GM18499 (cell line): ENCODE results near the gene PPFIBP1.

ENCODE experiments used
- ATAC-seq: cut with Tn5 transposase; IDR thresholded peaks from one replicate; pipeline ENCODE4 v1.9.1; 2021; ENCODE audit warnings: moderate number of reproducible peaks; ENCODE audit not compliant: insufficient read depth, unreplicated experiment

Gene PPFIBP1

GRCh38 chr12:27689558-27690180 lies 165.7 kb downstream of the PPFIBP1 start:
- ATAC-seq, result no peak

GRCh38 chr12:27693403-27693802 lies 169.4 kb downstream of the PPFIBP1 start:
- no peak for ATAC-seq

- no peak for ATAC-seq
These were observed 171.7 kb downstream of the PPFIBP1 start for GRCh38 chr12:27695556-27696292.

GRCh38 chr12:27696293-27696652 lies 172.3 kb downstream of the PPFIBP1 start, which contains the start of gene REP15:
Gene REP15 (plus strand): TSS chr12:27696447. CDS start chr12:27696563, 116 bp downstream.
- ATAC-seq, result no peak

GRCh38 chr12:27696864-27697564 lies 173.0 kb downstream of the PPFIBP1 start:
- ATAC-seq, result no peak

- ATAC-seq, result peak; percentile 82
These were observed 179.9 kb downstream of the PPFIBP1 start for GRCh38 chr12:27703720-27704452.

- no peak for ATAC-seq
These were observed 181.3 kb downstream of the PPFIBP1 start for GRCh38 chr12:27705263-27705662.

GRCh38 chr12:27707216-27707615 lies 183.2 kb downstream of the PPFIBP1 start:
- ATAC-seq, result no peak

GRCh38 chr12:27709212-27709931 lies 185.4 kb downstream of the PPFIBP1 start:
- no peak for ATAC-seq

GRCh38 chr12:27709932-27710591 lies 186.1 kb downstream of the PPFIBP1 start:
- peak; percentile 35 for ATAC-seq

- peak; percentile 90 for ATAC-seq
These were observed 186.7 kb downstream of the PPFIBP1 start, which contains the start of gene MRPS35 for GRCh38 chr12:27710592-27711316. Gene MRPS35 (plus strand): TSS chr12:27710832. CDS start chr12:27710844, 12 bp downstream.

GRCh38 chr12:27711317-27711682 lies 187.3 kb downstream of the PPFIBP1 start:
- ATAC-seq, result no peak

GRCh38 chr12:27711967-27712366 lies 188.0 kb downstream of the PPFIBP1 start:
- ATAC-seq, result no peak

- no peak for ATAC-seq
These were observed 199.2 kb downstream of the PPFIBP1 start for GRCh38 chr12:27723212-27723611.

- no peak for ATAC-seq
These were observed 206.1 kb downstream of the PPFIBP1 start for GRCh38 chr12:27730097-27730588.

GRCh38 chr12:27732281-27732680 lies 208.3 kb downstream of the PPFIBP1 start:
- ATAC-seq, result no peak

GRCh38 chr12:27733052-27733656 lies 209.1 kb downstream of the PPFIBP1 start:
- no peak for ATAC-seq

- ATAC-seq, result no peak
These were observed 209.8 kb downstream of the PPFIBP1 start for GRCh38 chr12:27733791-27734190.
